HT1080 (cell line): ENCODE data around the gene TMEM18. TPM values are rescaled to one million over a fixed set of nuclear protein-coding genes. Genes with fewer than 3 reads are reported as not detected.
"Not testable (repeated sequence)": the region's sequence is repeated elsewhere in the genome, so short reads cannot be mapped to it uniquely, and the experiment has no call there.

Experiments used
- DNase-seq: peaks from one replicate; pipeline ENCODE4 v3.0.0-alpha.2; 2015; ENCODE audit warnings: low read depth
- polyA plus RNA-seq, 2 experiments: library from polyadenylated mRNA; depleted of rRNA; stranded (reverse); fragments of >200 nt; gene quantifications; 2 replicates each; pipeline ENCODE4 v1.2.3, GENCODE V29; 2015
- total RNA-seq: library from RNA; depleted of rRNA; stranded (reverse); fragments of >200 nt; shearing (Covaris generic); gene quantifications from 2 replicates; pipeline ENCODE4 v1.2.3, GENCODE V29; 2014; rRNA removed

TMEM18 gene
- 22.5 and 27.5 TPM in 2 replicates for total RNA-seq
- polyA plus RNA-seq (2015; cell fraction: cytosol; rRNA removed), result 18.2 and 23.3 TPM in 2 replicates
- 21.3 and 27.5 TPM in 2 replicates for polyA plus RNA-seq (2015; cell fraction: nucleus; rRNA removed)

DNA sequence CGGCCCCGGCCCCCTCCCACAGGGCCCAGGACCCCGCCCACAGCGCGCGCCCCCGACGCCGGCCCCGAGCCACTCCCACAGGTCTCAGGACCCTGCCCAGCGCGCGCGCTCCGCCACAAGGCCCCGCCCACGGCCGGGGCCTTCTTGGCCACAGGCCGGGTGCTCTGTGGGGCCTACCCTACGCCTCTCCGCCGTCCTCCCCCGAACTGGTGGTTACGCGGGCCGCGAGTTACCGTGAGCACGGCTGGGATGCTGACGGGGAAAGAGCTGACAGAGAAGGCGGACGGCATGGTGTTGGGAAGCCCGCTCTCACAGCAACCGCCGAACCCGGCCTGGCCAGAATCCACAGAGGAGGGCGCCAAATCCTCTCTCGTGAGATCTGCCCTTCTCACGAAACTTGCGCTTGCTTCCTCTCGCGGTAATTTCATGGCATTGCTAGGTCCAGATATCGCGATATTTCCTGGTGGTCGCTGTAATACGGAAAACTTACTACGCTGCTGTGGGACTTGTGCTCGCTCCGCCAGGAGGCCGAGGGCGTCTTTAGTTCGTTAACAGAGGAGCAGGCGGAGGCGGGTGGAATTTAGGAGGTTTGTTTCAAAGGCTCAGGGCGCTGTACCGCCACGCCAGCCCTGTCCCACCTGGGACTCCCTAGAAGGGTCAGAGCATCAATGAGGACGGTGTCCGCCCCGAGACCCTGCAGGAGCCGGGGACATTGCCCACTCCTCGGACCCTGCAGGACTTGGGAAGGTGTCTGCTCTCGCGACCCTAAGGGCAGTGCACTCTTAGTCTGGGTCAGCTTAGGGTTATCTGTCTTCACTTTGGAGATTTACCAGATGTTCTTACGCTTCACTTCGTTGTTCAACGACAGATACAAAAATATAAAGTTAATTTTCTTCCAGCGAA is at the start of gene TMEM18:
TMEM18 (minus strand) TSS at position 351 of the 903 bp plus-strand sequence; CDS start at position 290, 61 bp downstream.
- peak; percentile 94 for DNase-seq

- DNase-seq, result no peak
Measured at GRCh38 chr2:726169-726568, 49.0 kb upstream of the TMEM18 start.

GRCh38 chr2:725468-725867 is 48.3 kb upstream of the TMEM18 start:
- DNase-seq, result no peak

DNA sequence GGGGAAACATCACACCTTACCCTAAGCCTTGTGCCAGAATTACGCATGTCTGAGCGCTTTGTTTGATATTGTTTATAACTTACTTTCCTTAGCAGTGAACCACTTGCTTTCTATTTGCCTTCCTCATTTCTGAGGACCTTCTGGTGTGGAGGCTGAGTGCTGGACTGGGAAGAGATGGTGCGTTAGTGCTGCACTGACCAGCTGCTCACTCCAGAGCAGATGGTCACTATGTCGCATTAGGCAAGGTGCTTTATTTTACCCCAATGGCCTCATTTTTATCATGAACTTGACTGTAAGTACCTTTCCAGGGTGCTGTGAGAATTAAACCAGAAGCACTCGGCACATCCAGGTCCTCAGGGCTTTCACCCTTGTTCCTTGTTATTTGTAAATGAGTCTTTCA is 46.6 kb upstream of the TMEM18 start:
- DNase-seq, result no peak

GRCh38 chr2:720842-721241 is 43.6 kb upstream of the TMEM18 start:
- DNase-seq, result no peak

- DNase-seq, result no peak
Measured at GRCh38 chr2:719734-720133, 42.5 kb upstream of the TMEM18 start.

DNA sequence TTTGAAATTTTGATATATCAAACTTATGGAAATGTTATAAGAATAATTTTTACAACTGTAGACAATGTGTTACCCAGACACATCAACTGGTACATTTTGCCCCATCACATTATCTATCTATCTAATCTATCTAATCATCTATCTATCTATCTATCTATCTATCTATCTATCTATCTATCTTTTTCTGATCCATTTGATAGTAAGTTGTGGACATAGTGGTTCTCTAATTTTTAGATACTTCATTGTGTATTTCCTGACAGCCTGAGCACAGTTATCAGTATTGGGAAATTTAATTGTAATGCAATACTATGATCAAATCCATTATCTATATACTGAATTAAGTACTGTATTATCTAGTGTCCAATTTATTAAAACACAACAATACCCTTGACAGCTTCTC is 42.0 kb upstream of the TMEM18 start:
- DNase-seq, result no peak

- DNase-seq, result no peak
Measured at GRCh38 chr2:717661-718060, 40.5 kb upstream of the TMEM18 start.

DNA sequence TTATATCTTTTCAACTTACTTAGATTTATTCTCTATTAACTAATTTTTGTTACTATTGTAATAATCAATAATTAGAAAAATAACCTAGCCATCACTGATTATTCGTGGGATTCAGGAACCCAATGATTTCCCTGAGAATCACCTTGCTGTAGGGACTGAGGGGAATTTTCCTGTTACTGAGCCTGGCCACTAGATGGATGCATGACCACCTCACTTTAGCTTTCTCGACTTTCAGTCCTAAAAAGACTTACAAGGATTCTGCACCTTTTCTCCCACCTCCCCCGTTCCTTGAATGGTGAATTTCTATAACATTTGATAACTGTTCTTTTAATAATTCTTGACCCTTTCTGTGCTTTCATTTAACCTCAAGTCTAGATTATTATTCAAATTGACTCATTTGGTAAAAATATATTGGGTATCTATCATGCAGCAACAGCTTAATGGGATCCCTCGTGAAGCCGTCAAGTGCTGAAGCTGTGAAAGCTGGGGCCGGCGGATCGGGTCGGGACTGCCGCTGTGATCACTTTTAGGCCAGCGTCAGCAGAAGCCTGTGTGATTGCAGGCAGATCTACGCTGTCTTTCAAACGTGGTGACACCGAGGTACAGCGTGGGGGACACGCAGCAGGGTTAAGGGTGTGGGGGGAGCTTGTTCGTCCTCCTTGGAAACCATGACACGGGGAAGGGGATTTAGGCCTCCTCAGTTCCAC is 38.8 kb upstream of the TMEM18 start:
- DNase-seq, result no peak

GRCh38 chr2:715038-715437 is 37.8 kb upstream of the TMEM18 start:
- no peak for DNase-seq

GRCh38 chr2:714005-714741 is 37.0 kb upstream of the TMEM18 start:
- DNase-seq, result peak; percentile 31

DNA sequence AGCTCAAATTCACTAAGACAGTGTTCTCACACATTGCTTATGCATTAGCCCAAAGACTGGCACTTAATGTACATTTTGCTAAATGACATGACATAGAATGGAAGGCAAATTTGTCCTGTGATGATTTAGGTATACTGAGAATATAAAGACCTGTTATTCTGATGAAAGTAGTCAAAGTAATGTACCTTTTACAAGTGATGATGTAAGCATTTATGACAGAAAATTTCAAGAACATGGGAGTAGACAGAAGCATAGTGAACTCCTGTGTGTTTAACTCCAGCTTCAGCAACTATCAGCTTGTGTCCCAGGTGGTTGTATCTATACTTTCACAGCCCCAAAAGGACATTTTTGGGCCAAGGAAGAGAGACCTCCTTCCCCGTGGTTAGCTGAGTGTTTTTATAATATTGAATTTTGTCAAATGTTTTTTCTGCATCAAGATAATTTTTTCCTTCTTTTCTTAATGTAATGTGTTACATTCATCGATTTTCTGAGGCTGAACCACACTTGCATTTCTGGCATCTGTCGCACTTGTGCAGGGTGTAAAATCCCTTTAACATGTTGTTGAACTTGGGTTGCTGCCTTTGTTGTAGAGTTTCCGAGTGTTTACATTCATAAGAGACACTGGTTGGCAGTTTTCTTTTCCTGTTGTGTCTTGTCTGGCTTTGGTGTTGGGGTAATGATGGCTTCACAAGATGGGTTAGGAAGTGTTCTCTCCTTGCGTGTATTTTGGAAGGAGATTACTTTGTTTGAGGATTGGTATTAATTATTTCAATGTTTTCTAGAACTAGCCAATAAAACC is 33.9 kb upstream of the TMEM18 start:
- DNase-seq, result no peak

GRCh38 chr2:709138-709765 is 32.0 kb upstream of the TMEM18 start:
- DNase-seq, result no peak

GRCh38 chr2:708667-709066 is 31.5 kb upstream of the TMEM18 start:
- no peak for DNase-seq

DNA sequence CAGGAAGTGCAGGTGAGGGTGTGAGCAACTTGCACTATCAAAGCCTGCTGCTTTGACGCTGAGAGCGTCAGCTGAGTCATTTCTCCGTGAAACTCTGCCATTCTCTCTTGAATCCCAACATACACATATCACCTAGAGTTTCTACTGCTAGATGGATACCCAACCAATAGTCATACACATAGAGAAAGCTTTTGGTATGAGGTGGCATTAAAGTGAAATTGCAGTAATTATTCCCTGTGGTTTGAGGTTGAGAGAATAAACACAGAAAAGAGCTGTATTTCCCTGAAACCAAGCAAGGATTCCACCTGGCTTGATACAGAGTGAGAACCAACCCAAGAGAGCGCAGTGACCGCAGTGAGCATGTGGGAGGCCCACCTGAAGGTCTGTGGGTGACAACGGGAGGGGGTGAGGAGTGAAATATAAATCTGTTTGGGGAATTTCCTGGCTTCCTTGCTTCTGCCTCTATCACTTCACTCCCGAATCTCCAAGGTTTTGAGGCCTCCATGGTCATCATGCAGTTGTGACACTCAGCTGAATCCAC is 28.8 kb upstream of the TMEM18 start:
- DNase-seq, result no peak

- DNase-seq, result not testable (repeated sequence)
Measured at GRCh38 chr2:702765-703164, 25.6 kb upstream of the TMEM18 start.

- DNase-seq, result no peak
Measured at GRCh38 chr2:696999-697627, 19.9 kb upstream of the TMEM18 start.

DNA sequence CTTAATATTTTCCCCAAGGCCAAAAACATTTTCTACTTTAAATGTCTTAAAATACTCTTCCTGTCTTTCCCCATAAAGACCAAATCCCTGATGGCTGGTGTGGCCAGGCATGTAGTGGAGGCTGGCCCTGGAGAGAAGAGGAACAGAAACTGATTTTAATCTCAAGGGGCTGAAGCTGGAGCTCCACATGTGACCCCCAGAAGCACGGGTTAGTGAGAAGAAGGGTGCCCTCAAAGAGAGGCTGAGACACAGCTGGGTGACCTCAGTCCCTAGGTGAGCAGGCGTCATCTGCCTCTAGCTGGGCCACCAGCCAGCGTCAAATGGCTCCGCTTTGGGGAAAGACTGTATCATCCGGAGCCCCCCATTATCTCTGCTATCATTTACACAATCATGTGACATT is 19.3 kb upstream of the TMEM18 start:
- no peak for DNase-seq

GRCh38 chr2:694906-695510 is 17.8 kb upstream of the TMEM18 start:
- no peak for DNase-seq
